ENCODE data around the gene NLRP12.
"Not testable (repeated sequence)": the region's sequence is repeated elsewhere in the genome, so short reads cannot be mapped to it uniquely, and the experiment has no call there.

DNA sequence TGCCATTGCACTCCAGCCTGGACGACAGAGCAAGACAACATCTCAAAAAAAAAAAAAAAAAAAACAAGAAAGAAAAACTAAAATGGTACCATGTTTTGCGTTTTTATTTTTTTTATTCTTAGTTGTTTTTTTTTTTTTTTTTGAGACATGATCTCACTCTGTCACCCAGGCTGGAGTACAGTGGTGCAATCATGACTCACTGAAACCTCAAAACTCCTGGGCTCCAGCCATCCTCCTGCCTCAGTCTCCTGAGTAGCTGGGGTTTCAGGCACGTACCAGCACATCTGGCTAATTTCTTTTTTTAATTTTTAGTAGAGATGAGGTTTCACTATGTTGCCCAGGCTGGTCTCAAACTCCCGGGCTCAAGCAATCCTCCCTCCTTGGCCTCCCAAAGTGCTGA is 16.8 kb upstream of the NLRP12 start:
- not testable (repeated sequence) for TF ChIP-seq CTCF (IDR thresholded peaks at IDR 0.05; ENCODE audit: insufficient read depth, low read length, poor library complexity, severe bottlenecking); EZH2phosphoT487 (conservative IDR thresholded peaks at IDR 0.05; ENCODE audit: low read length)
